HEK293 (cell line): Measurements from ENCODE around the gene OR2S2.
"Not testable (repeated sequence)": the region's sequence is repeated elsewhere in the genome, so short reads cannot be mapped to it uniquely, and the experiment has no call there.

ENCODE experiments used
- CTCF ChIP-seq: fragments of 450-650 bp; formaldehyde crosslinking; IDR thresholded peaks from 2 replicates; pipeline ENCODE4 v1.5.1; 2016; ENCODE audit warnings: missing biosample characterization, missing genetic modification characterization
- GLIS2 ChIP-seq: fragments of 450-650 bp; formaldehyde crosslinking; IDR thresholded peaks from 2 replicates; pipeline ENCODE4 v1.5.1; 2016; ENCODE audit warnings: missing biosample characterization, missing genetic modification characterization
- ZBTB17 ChIP-seq: fragments of 450-650 bp; formaldehyde crosslinking; IDR thresholded peaks from 2 replicates; pipeline ENCODE4 v1.5.1; 2016; ENCODE audit warnings: missing biosample characterization, missing genetic modification characterization
- ZBTB7A ChIP-seq: fragments of 450-650 bp; formaldehyde crosslinking; IDR thresholded peaks from 2 replicates; pipeline ENCODE4 v1.5.1; 2016; ENCODE audit warnings: low read depth, missing biosample characterization, missing genetic modification characterization
- ZNF23 ChIP-seq: fragments of 450-650 bp; formaldehyde crosslinking; IDR thresholded peaks from 2 replicates; pipeline ENCODE4 v1.5.1; 2016; ENCODE audit warnings: missing biosample characterization, missing genetic modification characterization, borderline replicate concordance
- ZNF510 ChIP-seq: fragments of 450-650 bp; formaldehyde crosslinking; IDR thresholded peaks from 2 replicates; pipeline ENCODE4 v1.5.1; 2018; ENCODE audit warnings: mild to moderate bottlenecking, missing genetic modification characterization, missing biosample characterization; ENCODE audit not compliant: insufficient replicate concordance

- not testable (repeated sequence) for TF ChIP-seq CTCF (tag by site-specific recombination); ZNF23 (tag by site-specific recombination); ZBTB7A (tag by site-specific recombination); ZBTB17 (tag by site-specific recombination); GLIS2; ZNF510
Observed at GRCh38 chr9:35993136-35993535, 35.2 kb upstream of the OR2S2 start.
